ENCODE results near the gene TMPRSS6. TPM values are rescaled to one million over a fixed set of nuclear protein-coding genes. Genes with fewer than 3 reads are reported as not detected.

The TMPRSS6 gene
- total RNA-seq, 4 donors from 2014 or later, result under 0.01 to 0.09 TPM; not detected in 2

GRCh38 chr22:37065961-37066360, 43.6 kb downstream of the TMPRSS6 start:
- Histone ChIP-seq H3K36me3 (peaks cover 0 to 5% (median 0%) of the 10 kb centered on the region in 3 donors), H3K9me3 (no peaks in the 10 kb centered on the region), H3K27me3 (peaks cover 0 to 56% (median 3%) of the 10 kb centered on the region in 4 donors), H3K27ac (no peak overlapping the region), H3K4me1 (peaks cover 0 to 8% (median 4%) of the 10 kb centered on the region in 3 donors), H3K4me3 (no peak overlapping the region)
- TF ChIP-seq CTCF (IDR thresholded peaks at IDR 0.05) (no peak), POLR2A (IDR thresholded peaks at IDR 0.05) (no peak)
- WGBS, 2 donors, result 37% methylated on average over 2 of the region's 9 CpGs; no CpG with 5 or more reads in 1 of the 2 donors
- intact Hi-C loops (cut with DNase I), result no loop called here
- no peak for DNase-seq

- H3K4me1 ChIP-seq, result peaks cover 0 to 10% (median 4%) of the 10 kb centered on the region in 3 donors
- H3K27me3 ChIP-seq, result peaks cover 0 to 49% (median 3%) of the 10 kb centered on the region in 4 donors
- peaks cover 3 to 13% (median 4%) of the 10 kb centered on the region in 3 donors for H3K36me3 ChIP-seq
- H3K9me3 ChIP-seq, result no peaks in the 10 kb centered on the region
- intact Hi-C loops (cut with DNase I), result no loop called here
- WGBS, 2 donors, result no CpG with 5 or more reads among the region's 3 CpGs
- TF ChIP-seq POLR2A (IDR thresholded peaks at IDR 0.05) (no peak), CTCF (IDR thresholded peaks at IDR 0.05) (no peak)
- H3K27ac ChIP-seq, result no peak overlapping the region
- H3K4me3 ChIP-seq, result no peak overlapping the region
- no peak for DNase-seq
These were observed 44.3 kb downstream of the TMPRSS6 start for GRCh38 chr22:37065180-37065579.

- no peak for DNase-seq
- Histone ChIP-seq H3K4me1 (peaks cover 0 to 12% (median 4%) of the 10 kb centered on the region in 3 donors), H3K9me3 (no peaks in the 10 kb centered on the region), H3K4me3 (no peak overlapping the region), H3K36me3 (peaks cover 4 to 20% (median 4%) of the 10 kb centered on the region in 3 donors), H3K27me3 (peaks cover 0 to 42% (median 3%) of the 10 kb centered on the region in 4 donors), H3K27ac (no peak overlapping the region)
- TF ChIP-seq CTCF (IDR thresholded peaks at IDR 0.05), result no peak
- 76 to 87% methylated on average over 11 of the region's 11 CpGs for WGBS, 2 donors
- intact Hi-C loops (cut with DNase I), result no loop called here
These were observed 45.0 kb downstream of the TMPRSS6 start for GRCh38 chr22:37064553-37064952.

- no peak overlapping the region for H3K4me3 ChIP-seq
- no peaks in the 10 kb centered on the region for H3K9me3 ChIP-seq
- intact Hi-C loops (cut with DNase I), result no loop called here
- no peak overlapping the region for H3K27ac ChIP-seq
- peaks cover 0 to 7% (median 1%) of the 10 kb centered on the region in 3 donors for H3K4me1 ChIP-seq
- peaks cover 0 to 34% (median under 1%) of the 10 kb centered on the region in 4 donors for H3K27me3 ChIP-seq
- whole genome bisulfite sequencing, 2 donors, result 82 to 84% methylated on average over 16 to 22 of the region's 28 CpGs
- peaks cover 4 to 28% (median 4%) of the 10 kb centered on the region in 3 donors for H3K36me3 ChIP-seq
- TF ChIP-seq POLR2A (IDR thresholded peaks at IDR 0.05) (no peak), CTCF (IDR thresholded peaks at IDR 0.05) (no peak)
- DNase-seq, result no peak
These were observed 45.8 kb downstream of the TMPRSS6 start for GRCh38 chr22:37063431-37064420.

All from esophagus squamous epithelium (tissue), 5 donors.